Neural cell (in vitro differentiated cells): ENCODE data around the gene SSR3. TPM values are rescaled to one million over a fixed set of nuclear protein-coding genes. Genes with fewer than 3 reads are reported as not detected.

Source experiments
- H2AFZ ChIP-seq: fragments of 200-600, 300-800 bp; sonication (generic), shearing (Covaris generic); 2 replicates; pipeline ENCODE4 v1.6.0; 2014; ENCODE audit warnings: low read depth, mild to moderate bottlenecking, antibody characterized with exemption, low read length, moderate library complexity
- H3F3A ChIP-seq: fragments of 200-600 bp; shearing (Covaris generic); 2 replicates; pipeline ENCODE4 v1.6.1; 2016; ENCODE audit warnings: mild to moderate bottlenecking, moderate library complexity, mixed read lengths, antibody characterized with exemption, low read length; ENCODE audit not compliant: insufficient read depth, poor library complexity, severe bottlenecking
- H3K27ac ChIP-seq: fragments of 200-600, 300-800 bp; sonication (generic), shearing (Covaris generic); 2 replicates; pipeline ENCODE4 v1.5.1; 2014; ENCODE audit warnings: mild to moderate bottlenecking, low read length, moderate library complexity
- H3K27me3 ChIP-seq: fragments of 300-800, 200-600 bp; sonication (generic), shearing (Covaris generic); 2 replicates; pipeline ENCODE4 v1.6.0; 2014; ENCODE audit warnings: mild to moderate bottlenecking, low read depth, low read length, moderate library complexity; ENCODE audit not compliant: insufficient read depth
- H3K36me3 ChIP-seq: fragments of 300-800, 200-600 bp; sonication (generic), shearing (Covaris generic); 2 replicates; pipeline ENCODE4 v1.5.1; 2014; ENCODE audit warnings: mild to moderate bottlenecking, antibody characterized with exemption, low read length, moderate library complexity; ENCODE audit not compliant: insufficient read depth
- H3K4me2 ChIP-seq: fragments of 300-800, 200-600 bp; sonication (generic), shearing (Covaris generic); 2 replicates; pipeline ENCODE4 v1.6.0; 2014; ENCODE audit warnings: mild to moderate bottlenecking, low read length
- H3K4me3 ChIP-seq: fragments of 300-800, 200-600 bp; sonication (generic), shearing (Covaris generic); 2 replicates; pipeline ENCODE4 v1.5.1; 2014; ENCODE audit warnings: mild to moderate bottlenecking, low read length, moderate library complexity
- H3K79me2 ChIP-seq: fragments of 200-600 bp; shearing (Covaris generic); replicated peaks from 2 replicates; pipeline ENCODE4 v1.6.0; 2014; ENCODE audit warnings: mild to moderate bottlenecking, low read length, moderate library complexity; ENCODE audit not compliant: insufficient read depth
- H3K9ac ChIP-seq: fragments of 300-800, 200-600 bp; sonication (generic), shearing (Covaris generic); 2 replicates; pipeline ENCODE4 v1.6.1; 2016; ENCODE audit warnings: mild to moderate bottlenecking, low read length, mixed read lengths
- H3K9me2 ChIP-seq: fragments of 200-600 bp; shearing (Covaris generic); 2 replicates; pipeline ENCODE4 v1.6.1; 2016; ENCODE audit warnings: mild to moderate bottlenecking, low read length, mixed read lengths; ENCODE audit not compliant: insufficient read depth
- H3K9me3 ChIP-seq: fragments of 200-600, 300-800 bp; sonication (generic), shearing (Covaris generic); 2 replicates; pipeline ENCODE4 v1.6.1; 2016; ENCODE audit warnings: mild to moderate bottlenecking, mixed run types, low read length, moderate library complexity, mixed read lengths
- H4K20me1 ChIP-seq: fragments of 200-600 bp; shearing (Covaris generic); 2 replicates; pipeline ENCODE4 v1.6.1; 2016; ENCODE audit warnings: mild to moderate bottlenecking, mixed run types; ENCODE audit not compliant: insufficient read depth
- EP300 ChIP-seq: fragments of 450-650 bp; conservative IDR thresholded peaks from 2 replicates; pipeline ENCODE4 v1.6.1; 2014; ENCODE audit warnings: antibody characterized with exemption, mild to moderate bottlenecking, moderate library complexity; ENCODE audit not compliant: poor library complexity, severe bottlenecking
- EZH2 ChIP-seq: fragments of 200-600, 300-800 bp; shearing (Covaris generic), sonication (generic); IDR thresholded peaks from 2 replicates; pipeline ENCODE4 v1.6.1; 2014; ENCODE audit warnings: antibody characterized with exemption, low read length, borderline replicate concordance, mild to moderate bottlenecking; ENCODE audit not compliant: insufficient read depth, poor library complexity, severe bottlenecking
- MXI1 ChIP-seq: fragments of 450-650 bp; conservative IDR thresholded peaks from 2 replicates; pipeline ENCODE4 v1.6.1; 2014; ENCODE audit warnings: antibody characterized with exemption, mild to moderate bottlenecking; ENCODE audit not compliant: poor library complexity, severe bottlenecking
- POLR2AphosphoS5 ChIP-seq: IDR thresholded peaks from 2 replicates; pipeline ENCODE4 v1.6.1; 2012
- RAD21 ChIP-seq: fragments of 450-650 bp; conservative IDR thresholded peaks from 2 replicates; pipeline ENCODE4 v1.6.1; 2014; ENCODE audit warnings: antibody characterized with exemption, mild to moderate bottlenecking, moderate library complexity
- SMC3 ChIP-seq: fragments of 450-650 bp; conservative IDR thresholded peaks from 2 replicates; pipeline ENCODE4 v1.6.1; 2014; ENCODE audit warnings: antibody characterized with exemption, mild to moderate bottlenecking, moderate library complexity; ENCODE audit not compliant: poor library complexity
- TAF1 ChIP-seq: IDR thresholded peaks from 2 replicates; pipeline ENCODE4 v1.6.1; 2012; ENCODE audit warnings: low read depth
- polyA plus RNA-seq: library from polyadenylated mRNA; depleted of rRNA; stranded (reverse); fragments of >200 nt; gene quantifications from 2 replicates; pipeline ENCODE4 v1.2.3, GENCODE V29; 2014
- TF ChIP-seq, protein P1 (sequence below): IDR thresholded peaks from 2 replicates; pipeline ENCODE4 v1.6.1; 2012; ENCODE audit warnings: borderline replicate concordance
- TF ChIP-seq, protein P2 (sequence below): fragments of 450-650 bp; IDR thresholded peaks from 2 replicates; pipeline ENCODE4 v1.5.1; 2014; ENCODE audit warnings: antibody characterized with exemption, mild to moderate bottlenecking, moderate library complexity; ENCODE audit not compliant: poor library complexity, severe bottlenecking

Gene SSR3
- polyA plus RNA-seq, 1 donor from 2014 or later: 85.6 TPM

DNA sequence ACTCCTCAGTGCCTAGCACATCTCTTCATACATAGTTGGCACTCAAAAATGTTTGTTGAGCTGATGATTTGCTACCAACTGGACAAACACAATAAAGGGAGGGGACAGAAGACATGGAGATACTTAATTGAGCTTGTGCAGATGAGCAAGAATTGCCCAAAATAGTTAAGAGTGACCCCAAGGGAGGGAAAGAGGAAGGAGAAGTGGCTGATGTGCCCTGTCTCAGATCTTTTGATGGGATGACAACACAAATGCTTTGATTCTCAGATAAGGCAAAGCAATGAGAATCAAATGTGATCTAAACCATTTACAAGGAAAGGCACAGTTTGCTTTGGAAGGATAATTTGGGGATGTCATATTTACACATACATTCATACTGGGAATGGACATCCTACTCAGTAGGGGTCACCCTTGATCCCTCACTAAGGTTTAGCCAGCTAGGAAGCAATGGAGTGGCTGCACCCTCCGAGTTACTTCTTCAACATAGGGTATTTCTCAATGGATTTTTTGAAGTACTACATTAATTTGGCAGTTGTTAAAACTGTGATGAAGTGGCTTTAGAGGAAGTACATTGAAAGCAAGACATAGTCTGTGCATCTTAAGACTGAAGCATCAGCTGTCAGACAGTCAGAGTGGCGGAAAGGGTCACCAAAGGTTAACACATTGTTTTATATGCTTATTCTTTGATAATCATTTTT is 21.9 kb upstream of the SSR3 start:
- Histone ChIP-seq H3F3A (no peaks in the 10 kb centered on the region), H3K4me3 (no peak overlapping the region), H3K27me3 (no peaks in the 10 kb centered on the region), H3K27ac (no peak overlapping the region), H2AFZ (no peak overlapping the region), H3K4me2 (no peak overlapping the region), H4K20me1 (no peaks in the 10 kb centered on the region), H3K36me3 (no peaks in the 10 kb centered on the region), H3K9me2 (no peaks in the 10 kb centered on the region), H3K9me3 (no peaks in the 10 kb centered on the region), H3K79me2 (no peaks in the 10 kb centered on the region), H3K9ac (no peak overlapping the region)
- TF ChIP-seq TAF1: no peak
- TF ChIP-seq, protein P1, sequence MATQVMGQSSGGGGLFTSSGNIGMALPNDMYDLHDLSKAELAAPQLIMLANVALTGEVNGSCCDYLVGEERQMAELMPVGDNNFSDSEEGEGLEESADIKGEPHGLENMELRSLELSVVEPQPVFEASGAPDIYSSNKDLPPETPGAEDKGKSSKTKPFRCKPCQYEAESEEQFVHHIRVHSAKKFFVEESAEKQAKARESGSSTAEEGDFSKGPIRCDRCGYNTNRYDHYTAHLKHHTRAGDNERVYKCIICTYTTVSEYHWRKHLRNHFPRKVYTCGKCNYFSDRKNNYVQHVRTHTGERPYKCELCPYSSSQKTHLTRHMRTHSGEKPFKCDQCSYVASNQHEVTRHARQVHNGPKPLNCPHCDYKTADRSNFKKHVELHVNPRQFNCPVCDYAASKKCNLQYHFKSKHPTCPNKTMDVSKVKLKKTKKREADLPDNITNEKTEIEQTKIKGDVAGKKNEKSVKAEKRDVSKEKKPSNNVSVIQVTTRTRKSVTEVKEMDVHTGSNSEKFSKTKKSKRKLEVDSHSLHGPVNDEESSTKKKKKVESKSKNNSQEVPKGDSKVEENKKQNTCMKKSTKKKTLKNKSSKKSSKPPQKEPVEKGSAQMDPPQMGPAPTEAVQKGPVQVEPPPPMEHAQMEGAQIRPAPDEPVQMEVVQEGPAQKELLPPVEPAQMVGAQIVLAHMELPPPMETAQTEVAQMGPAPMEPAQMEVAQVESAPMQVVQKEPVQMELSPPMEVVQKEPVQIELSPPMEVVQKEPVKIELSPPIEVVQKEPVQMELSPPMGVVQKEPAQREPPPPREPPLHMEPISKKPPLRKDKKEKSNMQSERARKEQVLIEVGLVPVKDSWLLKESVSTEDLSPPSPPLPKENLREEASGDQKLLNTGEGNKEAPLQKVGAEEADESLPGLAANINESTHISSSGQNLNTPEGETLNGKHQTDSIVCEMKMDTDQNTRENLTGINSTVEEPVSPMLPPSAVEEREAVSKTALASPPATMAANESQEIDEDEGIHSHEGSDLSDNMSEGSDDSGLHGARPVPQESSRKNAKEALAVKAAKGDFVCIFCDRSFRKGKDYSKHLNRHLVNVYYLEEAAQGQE: no peak
- no peak for TF ChIP-seq EP300
- TF ChIP-seq MXI1: no peak
- no peak for TF ChIP-seq EZH2
- TF ChIP-seq RAD21: no peak
- no peak for TF ChIP-seq POLR2AphosphoS5
- TF ChIP-seq, protein P2, sequence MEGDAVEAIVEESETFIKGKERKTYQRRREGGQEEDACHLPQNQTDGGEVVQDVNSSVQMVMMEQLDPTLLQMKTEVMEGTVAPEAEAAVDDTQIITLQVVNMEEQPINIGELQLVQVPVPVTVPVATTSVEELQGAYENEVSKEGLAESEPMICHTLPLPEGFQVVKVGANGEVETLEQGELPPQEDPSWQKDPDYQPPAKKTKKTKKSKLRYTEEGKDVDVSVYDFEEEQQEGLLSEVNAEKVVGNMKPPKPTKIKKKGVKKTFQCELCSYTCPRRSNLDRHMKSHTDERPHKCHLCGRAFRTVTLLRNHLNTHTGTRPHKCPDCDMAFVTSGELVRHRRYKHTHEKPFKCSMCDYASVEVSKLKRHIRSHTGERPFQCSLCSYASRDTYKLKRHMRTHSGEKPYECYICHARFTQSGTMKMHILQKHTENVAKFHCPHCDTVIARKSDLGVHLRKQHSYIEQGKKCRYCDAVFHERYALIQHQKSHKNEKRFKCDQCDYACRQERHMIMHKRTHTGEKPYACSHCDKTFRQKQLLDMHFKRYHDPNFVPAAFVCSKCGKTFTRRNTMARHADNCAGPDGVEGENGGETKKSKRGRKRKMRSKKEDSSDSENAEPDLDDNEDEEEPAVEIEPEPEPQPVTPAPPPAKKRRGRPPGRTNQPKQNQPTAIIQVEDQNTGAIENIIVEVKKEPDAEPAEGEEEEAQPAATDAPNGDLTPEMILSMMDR: no peak
- TF ChIP-seq SMC3: no peak

DNA sequence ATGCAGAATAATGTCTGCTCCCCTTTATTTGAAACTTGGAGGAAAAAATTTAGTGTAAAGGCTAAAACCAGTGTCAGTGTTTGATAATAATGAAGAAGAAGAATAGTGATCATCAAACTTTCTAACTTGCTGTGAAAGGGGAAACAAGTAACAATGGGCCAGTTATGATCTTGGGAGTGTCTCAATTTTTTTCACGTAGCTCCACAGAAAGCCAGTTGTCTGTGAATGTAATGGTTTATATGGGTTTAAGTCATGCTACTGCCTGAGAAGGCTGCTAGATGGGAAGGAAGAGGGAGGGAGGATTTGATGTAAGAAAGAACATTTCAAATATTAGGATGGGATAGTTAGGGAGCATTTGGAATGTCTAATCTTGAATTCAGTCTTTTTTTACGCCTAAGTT is 21.1 kb upstream of the SSR3 start:
- Histone ChIP-seq H3K9me3 (no peaks in the 10 kb centered on the region), H3F3A (no peaks in the 10 kb centered on the region), H4K20me1 (no peaks in the 10 kb centered on the region), H3K27me3 (no peaks in the 10 kb centered on the region), H3K79me2 (no peaks in the 10 kb centered on the region), H3K9ac (no peak overlapping the region), H3K4me3 (no peak overlapping the region), H3K9me2 (no peaks in the 10 kb centered on the region), H2AFZ (no peak overlapping the region), H3K36me3 (no peaks in the 10 kb centered on the region), H3K4me2 (no peak overlapping the region), H3K27ac (no peak overlapping the region)
- TF ChIP-seq, protein P1: no peak
- TF ChIP-seq, protein P2: no peak
- no peak for TF ChIP-seq EP300
- no peak for TF ChIP-seq EZH2
- TF ChIP-seq SMC3: no peak
- no peak for TF ChIP-seq TAF1
- TF ChIP-seq MXI1: no peak
- no peak for TF ChIP-seq RAD21
- TF ChIP-seq POLR2AphosphoS5: no peak
